Peyer's patch (tissue), 4 donors: ENCODE results near the gene SRD5A3. TPM values are rescaled to one million over a fixed set of nuclear protein-coding genes. Genes with fewer than 3 reads are reported as not detected.
A peak's percentile ranks its signal among the peaks of the same experiment; 100 is the strongest.

Source experiments
- DNase-seq, 3 donors: peaks; one replicate each; pipeline ENCODE4 v3.0.0-alpha.2; 2017 to 2019
- H3K27ac ChIP-seq, 4 donors: fragments of 200-600 bp; sonication (generic); one replicate each; pipeline ENCODE4 v1.5.1; 2016 to 2019
- H3K27me3 ChIP-seq, 2 donors: fragments of 200-600 bp; sonication (generic); one replicate each; pipeline ENCODE4 v1.5.1; 2019
- H3K36me3 ChIP-seq, 3 donors: fragments of 200-600 bp; sonication (generic); one replicate each; pipeline ENCODE4 v1.5.1; 2016 to 2019
- H3K4me1 ChIP-seq, 4 donors: fragments of 200-600 bp; sonication (generic); one replicate each; pipeline ENCODE4 v1.5.1; 2016 to 2019
- H3K4me3 ChIP-seq, 4 donors: fragments of 200-600 bp; sonication (generic); 1 replicate in 3 of 4; 2 replicates in 1 of 4; pipeline ENCODE4 v1.5.1; 2016 to 2019; ENCODE audit warnings: mild to moderate bottlenecking in 1 of 4
- H3K9me3 ChIP-seq, 4 donors: fragments of 200-600 bp; sonication (generic); one replicate each; pipeline ENCODE4 v1.5.1; 2016 to 2019; ENCODE audit warnings: mild to moderate bottlenecking in 1 of 4
- CTCF ChIP-seq, 6 experiments: fragments of 450-650 bp in 4 of 6; fragments of 200-600 bp in 2 of 6; sonication (generic) in 1 of 6; IDR thresholded peaks; one replicate each; pipeline ENCODE4 v1.5.1; 2017 to 2019; ENCODE audit warnings: antibody characterized with exemption in 6 of 6, mild to moderate bottlenecking in 3 of 6, moderate library complexity in 1 of 6
- POLR2A ChIP-seq, 2 donors: fragments of 450-650 bp; IDR thresholded peaks; one replicate each; pipeline ENCODE4 v1.5.1; 2017; ENCODE audit warnings: antibody characterized with exemption in 2 of 2, mild to moderate bottlenecking in 2 of 2, moderate library complexity in 2 of 2
- total RNA-seq, 4 donors: library from RNA; depleted of rRNA; stranded (reverse); fragments of >200 nt; gene quantifications; one replicate each; pipeline ENCODE4 v1.1.0, GENCODE V29; 2016

SRD5A3 gene
- total RNA-seq, 4 donors from 2014 or later = 1.7 to 19.6 (median 9.4) TPM

GRCh38 chr4:55354648-55355047, 8.6 kb downstream of the SRD5A3 start:
- no peaks in the 10 kb centered on the region for H3K27me3 ChIP-seq

GRCh38 chr4:55355555-55355954, 9.5 kb downstream of the SRD5A3 start:
- DNase-seq = no peak
- Histone ChIP-seq H3K27ac (no peak overlapping the region), H3K27me3 (no peaks in the 10 kb centered on the region), H3K4me3 (no peak overlapping the region), H3K36me3 (no peaks in the 10 kb centered on the region), H3K9me3 (no peaks in the 10 kb centered on the region), H3K4me1 (peaks cover 0 to 22% (median 2%) of the 10 kb centered on the region in 4 donors)
- TF ChIP-seq POLR2A (IDR thresholded peaks at IDR 0.05) (no peak), CTCF (IDR thresholded peaks at IDR 0.05) (no peak)

More at GRCh38 chr4:55354648-55355047, 8.6 kb downstream of the SRD5A3 start:
- H3K9me3 ChIP-seq = no peaks in the 10 kb centered on the region
- TF ChIP-seq CTCF (IDR thresholded peaks at IDR 0.05) (no peak), POLR2A (IDR thresholded peaks at IDR 0.05) (no peak)
- no peak overlapping the region for H3K4me3 ChIP-seq
- no peak for DNase-seq
- H3K4me1 ChIP-seq = peaks cover 0 to 22% (median 2%) of the 10 kb centered on the region in 4 donors
- H3K27ac ChIP-seq = no peak overlapping the region
- no peaks in the 10 kb centered on the region for H3K36me3 ChIP-seq

- Histone ChIP-seq H3K4me3 (no peak overlapping the region), H3K9me3 (no peaks in the 10 kb centered on the region), H3K36me3 (no peaks in the 10 kb centered on the region), H3K4me1 (peaks cover 0 to 22% (median 2%) of the 10 kb centered on the region in 4 donors), H3K27ac (no peak overlapping the region), H3K27me3 (no peaks in the 10 kb centered on the region)
- TF ChIP-seq POLR2A (IDR thresholded peaks at IDR 0.05) (no peak), CTCF (IDR thresholded peaks at IDR 0.05) (no peak)
- no peak for DNase-seq
These were observed 11.0 kb downstream of the SRD5A3 start for GRCh38 chr4:55356991-55357461.

GRCh38 chr4:55358246-55358645, 12.2 kb downstream of the SRD5A3 start:
- Histone ChIP-seq H3K4me3 (no peak overlapping the region), H3K4me1 (peaks cover 0 to 22% (median 2%) of the 10 kb centered on the region in 4 donors), H3K27ac (no peak overlapping the region), H3K27me3 (no peaks in the 10 kb centered on the region), H3K9me3 (no peaks in the 10 kb centered on the region), H3K36me3 (no peaks in the 10 kb centered on the region)
- DNase-seq = no peak
- TF ChIP-seq POLR2A (IDR thresholded peaks at IDR 0.05) (no peak), CTCF (IDR thresholded peaks at IDR 0.05) (no peak)

- TF ChIP-seq CTCF (IDR thresholded peaks at IDR 0.05) (no peak), POLR2A (IDR thresholded peaks at IDR 0.05) (no peak)
- Histone ChIP-seq H3K4me3 (no peak overlapping the region), H3K36me3 (no peaks in the 10 kb centered on the region), H3K4me1 (peaks cover 0 to 22% (median 2%) of the 10 kb centered on the region in 4 donors), H3K9me3 (no peaks in the 10 kb centered on the region), H3K27me3 (no peaks in the 10 kb centered on the region), H3K27ac (peak overlapping the region in 2 of 4 donors; percentile 8 to 58)
- no peak for DNase-seq
These were observed 12.6 kb downstream of the SRD5A3 start for GRCh38 chr4:55358668-55359067.
